ENCODE data around the gene SGCD. TPM values are rescaled to one million over a fixed set of nuclear protein-coding genes. Genes with fewer than 3 reads are reported as not detected.

The SGCD gene
- total RNA-seq (100 to 1,000 TPM in 1 of 2 donors, 10 to 100 TPM in 1; 31.2 to 129 TPM), polyA plus RNA-seq (10 to 100 TPM; 12.2 to 13.3 TPM)
- long read RNA-seq, donor 1, partial matches to known transcripts = 21 of 135 reads
- long read RNA-seq, donor 1, other reads (novel, unspliced or antisense) = 112 of 135 reads
- long read RNA-seq, donor 2, partial matches to known transcripts = 2 of 26 reads
- long read RNA-seq, donor 2, other reads (novel, unspliced or antisense) = 22 of 26 reads

- intact Hi-C loops (cut with DNase I) = loop anchor here (5.0 to 10.0 kb wide), 5 partner anchors 122 to 818 kb away; partner anchors contain the start of gene MED7 (in 1 of the 2)
- DNase-seq = peak; percentile 84 to 94
- ATAC-seq (ENCODE audit: low FRiP score) = peak; percentile 92
- Histone ChIP-seq H3K4me1 (ENCODE audit: control insufficient read depth in 1 of 2, insufficient read depth in 2 of 2, low read length in 2 of 2) (peaks cover 2 to 14% of the 10 kb centered on the region in 2 donors), H3K36me3 (ENCODE audit: control insufficient read depth in 1 of 2, insufficient read depth in 2 of 2, low read length in 1 of 2) (peaks cover 0 to 2% of the 10 kb centered on the region in 2 donors), H3K4me3 (ENCODE audit: low read length in 2 of 2) (peak within 1 kb of the TSS; percentile 92 to 98), H3K9me3 (ENCODE audit: control insufficient read depth, low read length) (no peaks in the 10 kb centered on the region), H3K27ac (ENCODE audit: low read depth in 1 of 2, low read length in 2 of 2) (peak within 1 kb of the TSS; percentile 84 to 94), H3K27me3 (ENCODE audit: control insufficient read depth in 1 of 2, insufficient read depth in 2 of 2, low read length in 1 of 2) (no peaks in the 10 kb centered on the region)
- 3 to 4% methylated on average over 18 of the region's 18 CpGs for WGBS, 2 donors
Measured at GRCh38 chr5:156326718-156327259, at the start of gene SGCD. Gene SGCD, plus strand, starts transcription at chr5:156327164.

GRCh38 chr5:156277290-156277689 lies 49.7 kb upstream of the SGCD start:
- 39 to 51% methylated on average over 2 of the region's 2 CpGs for WGBS, 2 donors
- DNase-seq = no peak
- peaks cover 0 to 2% of the 10 kb centered on the region in 2 donors for H3K4me1 ChIP-seq (ENCODE audit: control insufficient read depth in 1 of 2, insufficient read depth in 2 of 2, low read length in 2 of 2)
- H3K9me3 ChIP-seq (ENCODE audit: control insufficient read depth, low read length) = no peaks in the 10 kb centered on the region
- no peak for ATAC-seq (ENCODE audit: low FRiP score)
- H3K27me3 ChIP-seq (ENCODE audit: control insufficient read depth in 1 of 2, insufficient read depth in 2 of 2, low read length in 1 of 2) = no peaks in the 10 kb centered on the region
- intact Hi-C loops (cut with DNase I) = no loop called here
- H3K4me3 ChIP-seq (ENCODE audit: low read length in 2 of 2) = no peak overlapping the region
- no peaks in the 10 kb centered on the region for H3K36me3 ChIP-seq (ENCODE audit: control insufficient read depth in 1 of 2, insufficient read depth in 2 of 2, low read length in 1 of 2)
- no peak overlapping the region for H3K27ac ChIP-seq (ENCODE audit: low read depth in 1 of 2, low read length in 2 of 2)

- Histone ChIP-seq H3K4me3 (ENCODE audit: low read length in 2 of 2) (no peak overlapping the region), H3K9me3 (ENCODE audit: control insufficient read depth, low read length) (no peaks in the 10 kb centered on the region), H3K4me1 (ENCODE audit: control insufficient read depth in 1 of 2, insufficient read depth in 2 of 2, low read length in 2 of 2) (no peaks in the 10 kb centered on the region), H3K27me3 (ENCODE audit: control insufficient read depth in 1 of 2, insufficient read depth in 2 of 2, low read length in 1 of 2) (no peaks in the 10 kb centered on the region), H3K27ac (ENCODE audit: low read depth in 1 of 2, low read length in 2 of 2) (no peak overlapping the region), H3K36me3 (ENCODE audit: control insufficient read depth in 1 of 2, insufficient read depth in 2 of 2, low read length in 1 of 2) (no peaks in the 10 kb centered on the region)
- ATAC-seq (ENCODE audit: low FRiP score) = no peak
- 89% methylated on average over 1 of the region's 1 CpG for WGBS, 2 donors
- intact Hi-C loops (cut with DNase I) = no loop called here
- no peak for DNase-seq
Measured at GRCh38 chr5:156295431-156295830, 31.5 kb upstream of the SGCD start.

- Histone ChIP-seq H3K4me3 (ENCODE audit: low read length in 2 of 2) (no peak overlapping the region), H3K36me3 (ENCODE audit: control insufficient read depth in 1 of 2, insufficient read depth in 2 of 2, low read length in 1 of 2) (no peaks in the 10 kb centered on the region), H3K27ac (ENCODE audit: low read depth in 1 of 2, low read length in 2 of 2) (no peak overlapping the region), H3K4me1 (ENCODE audit: control insufficient read depth in 1 of 2, insufficient read depth in 2 of 2, low read length in 2 of 2) (no peaks in the 10 kb centered on the region), H3K27me3 (ENCODE audit: control insufficient read depth in 1 of 2, insufficient read depth in 2 of 2, low read length in 1 of 2) (no peaks in the 10 kb centered on the region), H3K9me3 (ENCODE audit: control insufficient read depth, low read length) (peaks cover 2% of the 10 kb centered on the region)
- 87 to 90% methylated on average over 4 of the region's 4 CpGs for WGBS, 2 donors
- DNase-seq (no peak), ATAC-seq (ENCODE audit: low FRiP score) (no peak)
- intact Hi-C loops (cut with DNase I) = no loop called here
Measured at GRCh38 chr5:156310115-156310514, 16.8 kb upstream of the SGCD start.

GRCh38 chr5:156312897-156313694 lies 13.9 kb upstream of the SGCD start:
- H3K36me3 ChIP-seq (ENCODE audit: control insufficient read depth in 1 of 2, insufficient read depth in 2 of 2, low read length in 1 of 2) = no peaks in the 10 kb centered on the region
- no peaks in the 10 kb centered on the region for H3K9me3 ChIP-seq (ENCODE audit: control insufficient read depth, low read length)
- H3K27me3 ChIP-seq (ENCODE audit: control insufficient read depth in 1 of 2, insufficient read depth in 2 of 2, low read length in 1 of 2) = no peaks in the 10 kb centered on the region
- H3K4me3 ChIP-seq (ENCODE audit: low read length in 2 of 2) = no peak overlapping the region
- H3K4me1 ChIP-seq (ENCODE audit: control insufficient read depth in 1 of 2, insufficient read depth in 2 of 2, low read length in 2 of 2) = no peaks in the 10 kb centered on the region
- 76 to 80% methylated on average over 2 of the region's 2 CpGs for WGBS, 2 donors
- ATAC-seq (ENCODE audit: low FRiP score) = no peak
- no peak for DNase-seq
- no peak overlapping the region for H3K27ac ChIP-seq (ENCODE audit: low read depth in 1 of 2, low read length in 2 of 2)
- intact Hi-C loops (cut with DNase I) = no loop called here

GRCh38 chr5:156314416-156314815 lies 12.5 kb upstream of the SGCD start:
- DNase-seq = no peak
- 62 to 77% methylated on average over 1 of the region's 1 CpG for WGBS, 2 donors
- ATAC-seq (ENCODE audit: low FRiP score) = no peak

GRCh38 chr5:156322666-156323065 lies 4.3 kb upstream of the SGCD start:
- DNase-seq = no peak
- no peaks in the 10 kb centered on the region for H3K27me3 ChIP-seq (ENCODE audit: control insufficient read depth in 1 of 2, insufficient read depth in 2 of 2, low read length in 1 of 2)
- no peaks in the 10 kb centered on the region for H3K9me3 ChIP-seq (ENCODE audit: control insufficient read depth, low read length)
- intact Hi-C loops (cut with DNase I) = loop anchor here (10.0 kb wide), 3 partner anchors 118 to 822 kb away; partner anchors contain the start of gene MED7 (in 1 of the 2)
- no peaks in the 10 kb centered on the region for H3K36me3 ChIP-seq (ENCODE audit: control insufficient read depth in 1 of 2, insufficient read depth in 2 of 2, low read length in 1 of 2)
- no peak overlapping the region for H3K27ac ChIP-seq (ENCODE audit: low read depth in 1 of 2, low read length in 2 of 2)
- no peak for ATAC-seq (ENCODE audit: low FRiP score)
- no peak overlapping the region for H3K4me3 ChIP-seq (ENCODE audit: low read length in 2 of 2)
- peaks cover 2 to 9% of the 10 kb centered on the region in 2 donors for H3K4me1 ChIP-seq (ENCODE audit: control insufficient read depth in 1 of 2, insufficient read depth in 2 of 2, low read length in 2 of 2)

More at GRCh38 chr5:156314416-156314815, 12.5 kb upstream of the SGCD start:
- H3K27ac ChIP-seq (ENCODE audit: low read depth in 1 of 2, low read length in 2 of 2) = no peak overlapping the region
- no peaks in the 10 kb centered on the region for H3K4me1 ChIP-seq (ENCODE audit: control insufficient read depth in 1 of 2, insufficient read depth in 2 of 2, low read length in 2 of 2)
- intact Hi-C loops (cut with DNase I) = no loop called here
- H3K36me3 ChIP-seq (ENCODE audit: control insufficient read depth in 1 of 2, insufficient read depth in 2 of 2, low read length in 1 of 2) = no peaks in the 10 kb centered on the region
- H3K9me3 ChIP-seq (ENCODE audit: control insufficient read depth, low read length) = no peaks in the 10 kb centered on the region
- H3K4me3 ChIP-seq (ENCODE audit: low read length in 2 of 2) = no peak overlapping the region
- no peaks in the 10 kb centered on the region for H3K27me3 ChIP-seq (ENCODE audit: control insufficient read depth in 1 of 2, insufficient read depth in 2 of 2, low read length in 1 of 2)

- peak overlapping the region; percentile 77 to 84 for H3K27ac ChIP-seq (ENCODE audit: low read depth in 1 of 2, low read length in 2 of 2)
- peaks cover 2 to 14% of the 10 kb centered on the region in 2 donors for H3K4me1 ChIP-seq (ENCODE audit: control insufficient read depth in 1 of 2, insufficient read depth in 2 of 2, low read length in 2 of 2)
- no peaks in the 10 kb centered on the region for H3K9me3 ChIP-seq (ENCODE audit: control insufficient read depth, low read length)
- intact Hi-C loops (cut with DNase I) = loop anchor here (5.0 to 10.0 kb wide), 5 partner anchors 122 to 818 kb away; partner anchors contain the start of gene MED7 (in 1 of the 2)
- DNase-seq (no peak), ATAC-seq (ENCODE audit: low FRiP score) (peak; percentile 31)
- 4 to 5% methylated on average over 6 of the region's 6 CpGs for WGBS, 2 donors
- peak overlapping the region; percentile 92 to 98 for H3K4me3 ChIP-seq (ENCODE audit: low read length in 2 of 2)
- H3K36me3 ChIP-seq (ENCODE audit: control insufficient read depth in 1 of 2, insufficient read depth in 2 of 2, low read length in 1 of 2) = peaks cover 0 to 2% of the 10 kb centered on the region in 2 donors
- H3K27me3 ChIP-seq (ENCODE audit: control insufficient read depth in 1 of 2, insufficient read depth in 2 of 2, low read length in 1 of 2) = no peaks in the 10 kb centered on the region
Measured at GRCh38 chr5:156327296-156327695, 332 bp downstream of the SGCD start.
